H1 (cell line): Measurements from ENCODE around the gene IL24. TPM values are rescaled to one million over a fixed set of nuclear protein-coding genes. Genes with fewer than 3 reads are reported as not detected.

Experiments
- BACH1 ChIP-seq: IDR thresholded peaks from 2 replicates; pipeline ENCODE4 v1.6.1; 2012; ENCODE audit warnings: low read length, improper control_type of control experiment
- BRCA1 ChIP-seq: IDR thresholded peaks from 2 replicates; pipeline ENCODE4 v1.6.1; 2012; ENCODE audit warnings: low read depth, low read length, improper control_type of control experiment
- CEBPB ChIP-seq: IDR thresholded peaks from 2 replicates; pipeline ENCODE4 v1.6.1; 2012; ENCODE audit warnings: low read depth, low read length
- POLR2AphosphoS5 ChIP-seq: IDR thresholded peaks from 2 replicates; pipeline ENCODE4 v1.6.1; 2011; ENCODE audit warnings: low read depth, low read length
- RNF2 ChIP-seq: fragments of 200-900, 300-1000 bp; sonication (generic); IDR thresholded peaks from 2 replicates; pipeline ENCODE4 v1.7.1; 2016; ENCODE audit warnings: borderline replicate concordance, low read depth, mild to moderate bottlenecking, antibody characterized with exemption, low read length; ENCODE audit not compliant: poor library complexity, severe bottlenecking; ENCODE audit errors: missing control alignments
- SIN3A ChIP-seq, 2 experiments: IDR thresholded peaks in 1 of 2; conservative IDR thresholded peaks in 1 of 2; 2 replicates each; pipeline ENCODE4 v1.6.1; 2011 to 2012; ENCODE audit warnings: low read length in 2 of 2, improper control_type of control experiment in 1 of 2, low read depth in 1 of 2, mild to moderate bottlenecking in 1 of 2
- TBP ChIP-seq: IDR thresholded peaks from 2 replicates; pipeline ENCODE4 v1.6.1; 2011; ENCODE audit warnings: low read depth, low read length, improper control_type of control experiment
- TEAD4 ChIP-seq: IDR thresholded peaks from 2 replicates; pipeline ENCODE4 v1.6.1; 2012; ENCODE audit warnings: low read depth, low read length, inconsistent platforms, mixed read lengths
- polyA plus RNA-seq, 7 experiments: library from polyadenylated mRNA; depleted of rRNA in 3 of 7; stranded (reverse) in 5 of 7; unstranded in 2 of 7; fragments of >200 nt in 5 of 7; fragments of 200-250 nt in 2 of 7; gene quantifications; 1 replicate in 5 of 7; 2 replicates in 1 of 7; 4 replicates in 1 of 7; pipeline versions ENCODE4 v1.2.1 to v1.2.3, GENCODE V29; 2011 to 2013; ENCODE audit warnings: missing spikeins in 2 of 7, mixed read lengths in 2 of 7
- total RNA-seq: library from RNA; stranded (reverse); fragmentation: NEBNext Ultra II Directional; extraction: Animal tissue kit (Norgen Biotek cat#: 25700); gene quantifications from 2 replicates; pipeline ENCODE4 v1.2.1, GENCODE V29; 2021

IL24 gene
- total and polyA plus RNA-seq, 2 of the 8 experiments (the other 6 are each of a cell fraction or from before 2014, with no cell fraction given): not detected

DNA sequence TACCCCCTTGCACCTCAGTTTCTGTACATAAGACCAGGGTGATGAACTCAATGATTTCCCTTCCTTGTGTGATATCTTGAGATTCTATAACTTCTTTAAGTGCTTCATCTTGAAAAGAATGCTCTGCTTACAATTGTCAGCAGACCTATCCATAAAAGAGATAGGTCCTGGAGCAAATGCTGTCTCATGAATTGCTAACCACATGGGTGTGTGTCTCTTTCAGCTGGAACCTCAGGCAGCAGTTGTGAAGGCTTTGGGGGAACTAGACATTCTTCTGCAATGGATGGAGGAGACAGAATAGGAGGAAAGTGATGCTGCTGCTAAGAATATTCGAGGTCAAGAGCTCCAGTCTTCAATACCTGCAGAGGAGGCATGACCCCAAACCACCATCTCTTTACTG, 29.0 kb upstream of the IL24 start (continued):
- TF ChIP-seq RNF2 (no peak), POLR2AphosphoS5 (no peak), BRCA1 (no peak), SIN3A (conservative IDR thresholded peaks at IDR 0.05 in 1 of 2, IDR thresholded peaks at IDR 0.05 in 1 of 2; ENCODE audit: low read depth in 1 of 2, low read length in 2 of 2) (no peak), TBP (no peak), BACH1 (no peak), CEBPB (no peak), TEAD4 (no peak)
